Thymus (tissue), 14 donors: ENCODE data around the gene ARID1B. TPM values are rescaled to one million over a fixed set of nuclear protein-coding genes. Genes with fewer than 3 reads are reported as not detected.
A peak's percentile ranks its signal among the peaks of the same experiment; 100 is the strongest.

Experiments
- DNase-seq, 9 donors: peaks; one replicate each; pipeline ENCODE4 v3.0.0-alpha.2; 2013; ENCODE audit warnings: low spot score in 9 of 9, low read depth in 6 of 9, missing footprints in 1 of 9
- H3K27ac ChIP-seq, 2 donors: one replicate each; pipeline ENCODE4 v1.5.1; 2013; ENCODE audit warnings: control low read depth in 1 of 2, low read depth in 1 of 2, low read length in 1 of 2, mild to moderate bottlenecking in 1 of 2, moderate library complexity in 1 of 2
- H3K27me3 ChIP-seq, 2 donors: one replicate each; pipeline ENCODE4 v1.5.1; 2013; ENCODE audit warnings: low read length in 1 of 2; ENCODE audit not compliant: control insufficient read depth in 2 of 2, insufficient read depth in 1 of 2
- H3K36me3 ChIP-seq, 2 donors: one replicate each; pipeline ENCODE4 v1.5.1; 2013; ENCODE audit warnings: low read length in 1 of 2, mild to moderate bottlenecking in 1 of 2, moderate library complexity in 1 of 2; ENCODE audit not compliant: control insufficient read depth in 2 of 2, insufficient read depth in 2 of 2
- H3K4me1 ChIP-seq, 2 donors: one replicate each; pipeline ENCODE4 v1.5.1; 2013; ENCODE audit warnings: low read length in 2 of 2; ENCODE audit not compliant: control insufficient read depth in 2 of 2, insufficient read depth in 2 of 2
- H3K4me3 ChIP-seq, 2 donors: one replicate each; pipeline ENCODE4 v1.5.1; 2013; ENCODE audit warnings: low read length in 2 of 2, control low read depth in 1 of 2, mild to moderate bottlenecking in 1 of 2
- H3K9me3 ChIP-seq, 2 donors: one replicate each; pipeline ENCODE4 v1.5.1; 2013; ENCODE audit warnings: low read length in 1 of 2, mild to moderate bottlenecking in 1 of 2; ENCODE audit not compliant: control insufficient read depth in 2 of 2, insufficient read depth in 1 of 2
- WGBS: extraction: QIAGEN DNeasy Blood & Tissue Kit; methylation state at CpG from one replicate; pipeline ENCODE4 v1.1.7; 2013; 5-methylcytosine and 5-hydroxymethylcytosine counted together
- long read RNA-seq, 10 donors: transcript quantifications; one replicate each; lab custom pipeline, GENCODE V29; 2026
- polyA plus RNA-seq: library from polyadenylated mRNA; stranded (reverse); fragments of 200-250 nt; gene quantifications from one replicate; pipeline ENCODE4 v1.2.3, GENCODE V29; 2013
- total RNA-seq: library from RNA; stranded (reverse); fragments of 120-200 nt; gene quantifications from one replicate; pipeline ENCODE4 v1.2.4, GENCODE V29; 2013
- donor health status: healthy.

The ARID1B gene
- total RNA-seq = 24.0 TPM
- polyA plus RNA-seq = 26.5 TPM
- long read RNA-seq, donor 1, full-length matches to known transcripts = 7 of 7 reads
- long read RNA-seq, donor 1, partial matches to known transcripts = 0 of 7 reads
- long read RNA-seq, donor 1, other reads (novel, unspliced or antisense) = 0 of 7 reads
- long read RNA-seq, donor 2 = 0 reads
- long read RNA-seq, donor 3, full-length matches to known transcripts = 39 of 39 reads
- long read RNA-seq, donor 3, partial matches to known transcripts = 0 of 39 reads
- long read RNA-seq, donor 3, other reads (novel, unspliced or antisense) = 0 of 39 reads
- long read RNA-seq, donor 4, full-length matches to known transcripts = 39 of 39 reads
- long read RNA-seq, donor 4, partial matches to known transcripts = 0 of 39 reads
- long read RNA-seq, donor 4, other reads (novel, unspliced or antisense) = 0 of 39 reads
- long read RNA-seq, donor 5, full-length matches to known transcripts = 49 of 55 reads
- long read RNA-seq, donor 5, partial matches to known transcripts = 6 of 55 reads
- long read RNA-seq, donor 5, other reads (novel, unspliced or antisense) = 0 of 55 reads
- long read RNA-seq, donor 6, full-length matches to known transcripts = 36 of 36 reads
- long read RNA-seq, donor 6, partial matches to known transcripts = 0 of 36 reads
- long read RNA-seq, donor 6, other reads (novel, unspliced or antisense) = 0 of 36 reads
- long read RNA-seq, donor 7, full-length matches to known transcripts = 46 of 54 reads
- long read RNA-seq, donor 7, partial matches to known transcripts = 8 of 54 reads
- long read RNA-seq, donor 7, other reads (novel, unspliced or antisense) = 0 of 54 reads
- long read RNA-seq, donor 8, full-length matches to known transcripts = 26 of 26 reads
- long read RNA-seq, donor 8, partial matches to known transcripts = 0 of 26 reads
- long read RNA-seq, donor 8, other reads (novel, unspliced or antisense) = 0 of 26 reads
- long read RNA-seq, donor 9, full-length matches to known transcripts = 28 of 33 reads
- long read RNA-seq, donor 9, partial matches to known transcripts = 5 of 33 reads
- long read RNA-seq, donor 9, other reads (novel, unspliced or antisense) = 0 of 33 reads
- long read RNA-seq, donor 10, full-length matches to known transcripts = 29 of 34 reads
- long read RNA-seq, donor 10, partial matches to known transcripts = 5 of 34 reads
- long read RNA-seq, donor 10, other reads (novel, unspliced or antisense) = 0 of 34 reads

DNA sequence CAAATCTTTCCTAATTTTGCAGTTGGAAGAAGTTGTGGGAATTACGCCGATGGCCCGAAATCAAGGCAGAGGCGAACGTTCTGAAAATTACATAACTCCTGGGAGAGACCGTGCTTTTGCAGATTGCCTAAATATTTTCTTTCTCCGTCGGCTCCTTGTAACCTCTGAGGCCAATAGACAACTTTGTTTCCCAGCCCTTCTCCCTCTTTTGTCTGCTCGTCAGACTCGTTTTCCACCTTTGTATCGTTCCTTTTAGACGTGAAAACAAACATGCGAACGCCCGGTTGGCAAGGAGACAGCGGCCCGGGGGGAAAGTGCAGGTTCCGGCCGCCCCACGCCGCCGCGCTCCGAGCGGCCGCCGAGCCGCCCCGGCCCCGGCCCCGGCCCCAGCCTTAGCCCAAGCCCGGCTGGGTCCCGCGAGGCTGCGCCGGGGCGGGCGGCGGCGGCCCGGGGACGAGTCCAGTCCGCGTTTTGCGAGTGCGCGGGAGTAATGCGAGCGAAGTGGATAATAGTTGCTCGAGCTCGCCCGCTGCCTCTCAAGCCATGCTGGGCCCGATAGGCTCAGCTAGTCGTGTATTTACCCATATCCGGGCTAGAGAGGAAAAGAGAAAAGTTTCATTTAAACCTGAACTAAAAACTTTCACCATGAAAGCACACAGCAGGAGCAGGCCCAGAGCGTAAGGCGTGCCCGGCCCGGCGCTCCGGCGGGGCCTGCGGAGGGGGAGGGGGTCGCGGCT, at the start of gene ARID1B:
Gene ARID1B (plus strand): TSS at position 539 of the 737 bp plus-strand sequence. CDS start 303 bp downstream, outside the sequence.
- Histone ChIP-seq H3K27ac (peak within 1 kb of the TSS; percentile 98 to 99), H3K27me3 (peaks cover 0 to 8% of the 10 kb centered on the region in 2 donors), H3K4me1 (peaks cover 0 to 14% of the 10 kb centered on the region in 2 donors), H3K36me3 (no peaks in the 10 kb centered on the region), H3K4me3 (peak within 1 kb of the TSS; percentile 72 to 93), H3K9me3 (no peaks in the 10 kb centered on the region)
- under 1% methylated on average over 65 of the region's 65 CpGs for WGBS
- DNase-seq = peak in 7 of 9 donors; percentile 68 to 90 (median 72)

DNA sequence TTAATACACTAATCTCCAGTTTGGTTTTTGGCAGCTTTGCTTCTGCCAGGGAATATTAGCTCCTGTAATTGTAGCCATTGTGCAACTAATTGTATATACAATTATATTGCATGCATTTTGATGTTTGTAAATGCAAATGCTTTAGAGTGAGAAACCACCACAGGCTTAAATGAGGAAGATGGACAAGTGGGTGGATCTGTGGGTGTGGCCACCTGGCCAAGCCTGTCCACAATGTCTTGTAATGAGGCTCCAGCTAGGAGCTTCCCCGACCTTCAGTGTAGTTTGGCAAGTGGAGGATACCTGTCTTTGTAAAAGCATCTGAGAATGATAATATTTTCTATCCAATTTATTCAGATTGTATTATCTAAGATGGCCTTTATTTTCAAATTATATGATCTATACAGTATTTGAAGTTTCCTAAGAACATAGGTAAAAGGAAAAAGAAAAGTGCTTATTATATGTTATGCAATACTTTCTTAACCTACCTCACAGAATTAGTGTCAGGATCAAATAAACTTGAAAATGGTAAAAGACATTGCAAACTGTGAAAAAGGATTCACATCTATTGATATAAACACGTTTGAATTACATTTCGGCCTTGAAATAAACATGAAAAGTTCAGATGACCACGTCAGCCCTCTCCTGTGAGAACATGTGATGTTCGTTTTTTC, 49.3 kb upstream of the ARID1B start:
- Histone ChIP-seq H3K27ac (no peak overlapping the region), H3K4me1 (no peaks in the 10 kb centered on the region), H3K27me3 (no peaks in the 10 kb centered on the region), H3K4me3 (no peak overlapping the region), H3K9me3 (no peaks in the 10 kb centered on the region), H3K36me3 (no peaks in the 10 kb centered on the region)
- WGBS = 97% methylated on average over 5 of the region's 5 CpGs
- no peak for DNase-seq

DNA sequence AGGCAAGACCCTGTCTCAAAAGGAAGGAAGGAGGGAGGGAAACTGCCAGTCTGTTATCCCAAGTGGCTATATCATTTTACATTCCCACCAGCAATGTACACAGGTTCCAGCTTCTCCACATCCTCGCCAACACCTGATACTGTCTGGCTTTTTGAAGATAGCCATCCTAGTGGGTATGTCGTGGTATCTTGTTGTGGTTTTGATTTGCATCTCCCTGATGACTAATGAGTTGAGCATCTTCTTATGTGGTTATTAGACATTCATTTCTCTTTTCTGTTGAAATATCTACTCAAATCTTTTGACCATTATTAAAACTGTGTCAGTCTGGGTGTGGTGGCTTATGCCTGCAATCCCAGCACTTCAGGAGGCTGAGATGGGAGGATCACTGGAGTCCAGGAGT, 47.9 kb upstream of the ARID1B start:
- Histone ChIP-seq H3K4me3 (no peak overlapping the region), H3K4me1 (no peaks in the 10 kb centered on the region), H3K9me3 (no peaks in the 10 kb centered on the region), H3K27ac (no peak overlapping the region), H3K27me3 (no peaks in the 10 kb centered on the region), H3K36me3 (no peaks in the 10 kb centered on the region)
- DNase-seq = no peak
- WGBS = 82% methylated on average over 2 of the region's 2 CpGs

DNA sequence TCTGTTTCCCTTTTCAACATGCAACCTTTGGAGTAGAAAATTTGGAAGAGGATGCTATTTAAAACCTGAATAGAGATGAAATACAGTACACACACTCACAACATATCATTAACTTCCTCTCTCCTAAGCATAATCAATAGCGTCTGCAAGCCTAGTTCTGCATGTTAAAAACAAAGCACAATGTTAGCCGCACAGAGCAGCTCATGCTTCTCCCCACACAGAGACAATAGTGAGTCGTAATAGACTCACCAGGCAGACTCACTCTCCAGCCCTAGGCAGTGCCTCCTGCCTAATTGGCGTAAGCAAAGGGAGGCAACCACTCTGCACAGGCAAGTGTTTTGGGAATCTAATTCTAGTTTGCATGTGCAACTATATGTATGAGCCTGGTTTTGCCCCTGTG, 45.8 kb upstream of the ARID1B start:
- Histone ChIP-seq H3K27me3 (no peaks in the 10 kb centered on the region), H3K27ac (no peak overlapping the region), H3K4me1 (no peaks in the 10 kb centered on the region), H3K4me3 (no peak overlapping the region), H3K9me3 (no peaks in the 10 kb centered on the region), H3K36me3 (no peaks in the 10 kb centered on the region)
- DNase-seq = no peak
- WGBS = 96% methylated on average over 4 of the region's 4 CpGs

DNA sequence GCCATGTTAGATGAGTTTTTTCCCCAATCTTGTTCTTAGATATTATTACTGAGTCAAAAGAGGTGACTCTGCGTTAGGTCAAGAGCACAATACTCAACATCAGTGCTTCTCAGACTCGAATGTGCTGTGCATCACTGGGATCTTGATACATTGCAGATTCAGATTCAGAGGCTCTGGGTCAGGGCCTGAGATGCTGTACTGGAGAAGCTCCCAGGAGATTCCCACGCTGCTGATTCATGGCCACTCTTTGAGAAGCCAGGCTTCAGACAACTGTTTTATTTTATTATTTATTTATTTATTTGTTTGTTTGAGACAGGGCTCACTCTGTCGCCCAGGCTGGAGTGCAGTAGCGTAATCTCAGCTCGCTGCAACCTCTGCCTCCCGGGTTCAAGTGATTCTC, 41.4 kb upstream of the ARID1B start:
- no peak overlapping the region for H3K27ac ChIP-seq
- H3K36me3 ChIP-seq = no peaks in the 10 kb centered on the region
- H3K27me3 ChIP-seq = no peaks in the 10 kb centered on the region
- WGBS = 97% methylated on average over 7 of the region's 7 CpGs
- no peak for DNase-seq
- H3K4me1 ChIP-seq = no peaks in the 10 kb centered on the region
- H3K9me3 ChIP-seq = peaks cover 0 to 3% of the 10 kb centered on the region in 2 donors
- H3K4me3 ChIP-seq = no peak overlapping the region

DNA sequence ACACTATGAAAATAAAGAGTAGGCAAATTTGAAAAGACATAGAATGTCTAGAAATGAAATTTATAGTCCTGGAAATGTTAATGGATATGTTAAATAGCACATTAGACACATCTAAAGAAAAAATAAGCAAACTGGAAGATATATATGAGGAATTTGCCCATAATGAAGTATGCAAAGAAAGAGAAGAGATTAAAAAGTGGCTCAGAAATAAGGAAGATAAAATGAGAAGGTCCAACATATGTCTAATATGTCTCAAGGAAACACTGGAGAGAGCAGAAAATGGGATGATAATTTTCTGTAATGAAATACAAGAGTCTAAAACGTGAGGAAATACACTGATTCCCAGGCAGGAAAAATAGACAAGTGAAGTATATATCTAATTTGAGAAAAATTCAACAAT, 36.6 kb upstream of the ARID1B start:
- Histone ChIP-seq H3K4me3 (no peak overlapping the region), H3K4me1 (no peaks in the 10 kb centered on the region), H3K27me3 (no peaks in the 10 kb centered on the region), H3K36me3 (no peaks in the 10 kb centered on the region), H3K9me3 (peaks cover 0 to 6% of the 10 kb centered on the region in 2 donors), H3K27ac (no peak overlapping the region)
- 85% methylated on average over 1 of the region's 1 CpG for WGBS
- no peak for DNase-seq

DNA sequence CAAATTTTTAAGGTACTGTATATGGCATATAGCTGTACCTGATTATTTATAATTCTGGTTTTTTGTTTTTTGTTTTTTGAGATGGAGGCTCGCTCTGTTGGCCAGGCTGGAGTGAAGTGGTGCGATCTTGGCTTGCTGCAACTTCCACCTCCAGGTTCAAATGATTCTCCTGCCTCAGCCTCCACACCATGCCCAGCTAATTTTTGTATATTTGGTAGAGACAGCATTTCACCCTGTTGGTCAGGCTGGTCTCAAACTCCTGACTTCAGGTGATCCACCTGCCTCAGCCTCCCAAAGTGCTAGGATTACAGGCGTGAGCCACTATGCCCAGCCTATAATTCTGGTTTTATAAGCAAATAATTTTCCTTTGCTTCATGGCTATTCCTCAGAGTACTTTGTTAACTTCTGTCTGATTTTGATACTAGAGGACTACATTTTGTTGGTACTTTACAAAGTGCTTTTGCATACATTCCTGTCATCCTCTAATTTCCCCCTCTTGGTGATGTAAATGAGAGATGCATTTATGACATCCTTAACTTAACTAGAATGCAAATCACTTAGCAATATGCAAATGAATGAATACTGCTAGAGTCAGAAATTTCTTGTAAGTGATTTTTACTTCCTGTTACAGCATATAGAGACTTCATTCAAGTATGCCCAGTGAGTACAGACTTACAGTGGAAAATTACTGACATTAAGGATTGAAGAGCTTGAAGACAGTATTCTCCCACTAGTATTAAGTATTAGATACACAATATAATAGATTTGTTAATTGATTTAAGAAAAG, 35.7 kb upstream of the ARID1B start:
- 97% methylated on average over 3 of the region's 3 CpGs for WGBS
- Histone ChIP-seq H3K27ac (no peak overlapping the region), H3K4me3 (no peak overlapping the region), H3K27me3 (no peaks in the 10 kb centered on the region), H3K4me1 (no peaks in the 10 kb centered on the region), H3K9me3 (peaks cover 0 to 6% of the 10 kb centered on the region in 2 donors), H3K36me3 (no peaks in the 10 kb centered on the region)
- DNase-seq = no peak
